T-helper 1 cell (primary cell): ENCODE results near the gene SBNO1.
"Not testable (repeated sequence)": the region's sequence is repeated elsewhere in the genome, so short reads cannot be mapped to it uniquely, and the experiment has no call there.

Experiments used
- DNase-seq, 5 donors: peaks; one replicate each; pipeline ENCODE4 v3.0.0-alpha.2; 2012 to 2020
- total RNA-seq, 4 donors: gene quantifications; one replicate each; lab custom pipeline; 2026; lab: John Stamatoyannopoulos, UW

Gene SBNO1
- 104 to 138 (median 135) reads per million in 4 donors for total RNA-seq

- DNase-seq: peak; percentile 90 to 93 (median 93)
Observed at GRCh38 chr12:123364532-123365024, at the start of gene SBNO1. Gene SBNO1 (minus strand): TSS chr12:123364847. CDS start chr12:123350441, 14,406 bp downstream.

- DNase-seq: no peak
Observed at GRCh38 chr12:123410041-123410412, 45.4 kb upstream of the SBNO1 start.

DNA sequence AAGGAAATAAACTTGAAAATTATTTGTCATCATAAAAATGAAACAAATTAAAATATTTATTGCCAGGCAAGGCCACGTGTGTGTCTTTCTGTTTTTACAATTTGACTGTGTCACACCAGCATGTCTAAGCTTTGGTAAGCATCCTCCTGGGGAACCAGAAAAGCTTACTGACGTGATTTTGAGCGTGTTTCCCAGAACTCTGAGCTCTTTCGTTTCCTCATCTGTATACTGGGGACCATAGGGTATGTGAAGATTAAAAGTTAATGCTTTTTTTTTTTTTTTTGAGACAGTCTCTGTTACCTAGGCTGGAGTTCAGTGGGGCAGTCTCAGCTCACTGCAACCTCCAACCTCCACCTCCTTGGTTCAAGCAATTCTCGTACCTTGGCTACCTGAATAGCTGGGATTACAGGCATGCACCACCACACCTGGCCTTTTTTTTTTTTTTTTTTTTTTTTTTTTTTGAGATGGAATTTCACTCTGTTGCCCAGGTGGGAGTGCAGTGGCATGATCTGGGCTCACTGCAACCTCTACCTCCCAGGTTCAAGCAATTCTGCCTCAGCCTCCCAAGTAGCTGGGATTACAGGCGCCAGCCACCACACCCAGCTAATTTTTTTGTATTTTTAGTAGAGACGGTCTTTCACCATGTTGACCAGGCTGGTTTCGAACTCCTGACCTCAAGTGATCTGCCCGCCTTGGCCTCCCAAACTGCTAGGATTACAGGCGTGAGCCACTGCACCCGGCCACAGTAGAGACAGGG, 44.8 kb upstream of the SBNO1 start:
- not testable (repeated sequence) for DNase-seq

- DNase-seq: not testable (repeated sequence)
Observed at GRCh38 chr12:123408619-123409018, 44.0 kb upstream of the SBNO1 start.

DNA sequence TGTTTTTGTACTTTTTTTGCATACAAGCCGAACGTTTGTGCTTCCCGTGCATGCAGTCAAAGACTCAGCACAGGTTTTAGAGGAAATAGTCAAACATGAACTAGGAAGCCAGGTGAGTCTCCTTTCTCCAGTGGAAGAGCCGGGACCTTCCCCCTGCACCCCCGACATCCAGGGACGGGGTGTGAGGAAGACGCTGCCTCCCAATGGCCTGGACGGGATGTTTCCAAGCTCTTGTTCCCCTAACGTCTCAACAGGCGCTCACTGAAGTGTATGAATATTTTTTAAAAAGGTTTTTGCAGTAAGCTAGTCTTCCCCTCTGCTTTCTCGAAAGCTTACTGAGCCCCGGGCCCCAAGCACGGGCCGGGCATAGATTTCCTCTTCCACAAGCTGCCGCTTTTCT, 43.3 kb upstream of the SBNO1 start:
- not testable (repeated sequence) for DNase-seq

GRCh38 chr12:123407269-123407668, 42.6 kb upstream of the SBNO1 start:
- not testable (repeated sequence) for DNase-seq

DNA sequence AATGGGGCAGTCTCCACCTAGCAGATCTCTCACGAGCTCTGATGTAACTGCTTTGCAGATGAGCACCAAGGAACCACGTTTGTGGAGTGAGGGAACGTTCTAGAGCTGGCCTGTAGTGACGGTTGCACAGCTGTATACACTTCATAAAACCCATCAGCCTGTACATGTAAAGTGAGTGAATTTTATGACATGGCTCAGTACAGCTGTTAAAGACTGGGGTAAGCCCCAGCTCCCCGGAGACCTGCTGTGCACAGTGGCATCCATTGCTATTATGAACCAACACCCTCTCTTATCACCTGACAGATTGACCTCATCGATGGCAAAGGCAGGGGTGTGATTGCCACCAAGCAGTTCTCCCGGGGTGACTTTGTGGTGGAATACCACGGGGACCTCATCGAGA, 39.9 kb upstream of the SBNO1 start:
- DNase-seq: no peak

GRCh38 chr12:123401753-123402683, 37.4 kb upstream of the SBNO1 start:
- no peak for DNase-seq

DNA sequence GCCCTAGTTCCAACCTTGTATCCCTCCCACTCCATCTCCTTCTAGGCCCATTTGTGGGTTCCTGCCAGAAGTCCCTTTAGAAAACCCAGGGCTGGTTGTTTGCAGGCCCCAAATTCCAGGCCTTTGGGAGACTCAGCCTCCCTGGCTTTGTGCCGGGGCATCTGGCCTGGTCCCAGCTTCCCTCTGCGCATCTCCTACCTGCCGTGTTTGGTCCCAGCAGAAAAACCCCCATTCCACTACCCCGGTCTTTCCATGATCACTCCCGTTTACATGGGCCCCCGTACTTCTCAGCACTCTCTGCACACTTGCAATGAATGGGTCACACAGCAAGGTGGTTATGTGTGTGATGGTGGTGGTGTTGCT, 34.6 kb upstream of the SBNO1 start:
- DNase-seq: no peak

DNA sequence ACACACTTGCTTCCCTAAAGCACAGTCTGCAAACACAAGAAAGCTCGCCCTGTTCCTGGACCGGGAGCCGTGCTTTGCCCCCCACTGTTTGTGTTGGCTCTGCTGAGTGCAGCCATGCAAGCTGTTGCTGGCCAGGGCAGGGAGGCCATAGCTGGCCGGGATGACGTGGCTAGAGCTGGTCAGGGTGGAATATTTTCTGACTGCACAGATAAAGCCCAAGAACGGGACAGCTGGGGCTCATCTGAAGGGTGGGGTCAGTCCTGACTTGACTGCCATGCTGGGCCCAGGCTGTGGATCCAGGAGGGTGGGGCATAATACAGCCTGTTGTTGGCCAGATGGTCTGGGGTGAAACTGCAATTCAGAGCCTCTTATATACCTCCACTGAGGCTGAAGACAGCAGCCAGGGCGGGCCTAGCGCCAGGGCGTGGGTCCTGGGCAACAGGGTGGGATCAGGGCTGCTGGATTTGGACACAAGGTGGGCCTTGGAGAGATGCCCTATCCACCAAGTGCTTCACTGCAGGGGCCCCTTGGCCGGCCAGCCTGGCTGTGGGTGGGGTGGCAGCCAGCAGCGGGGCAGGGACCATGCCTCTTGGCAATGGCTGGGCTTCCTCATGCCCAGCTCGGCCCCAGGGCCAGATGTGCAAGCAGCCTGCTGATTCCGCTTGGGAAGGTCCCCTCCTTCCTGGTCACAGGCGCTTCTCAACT, 34.1 kb upstream of the SBNO1 start:
- DNase-seq: no peak

- DNase-seq: no peak
Observed at GRCh38 chr12:123398177-123398549, 33.5 kb upstream of the SBNO1 start.

DNA sequence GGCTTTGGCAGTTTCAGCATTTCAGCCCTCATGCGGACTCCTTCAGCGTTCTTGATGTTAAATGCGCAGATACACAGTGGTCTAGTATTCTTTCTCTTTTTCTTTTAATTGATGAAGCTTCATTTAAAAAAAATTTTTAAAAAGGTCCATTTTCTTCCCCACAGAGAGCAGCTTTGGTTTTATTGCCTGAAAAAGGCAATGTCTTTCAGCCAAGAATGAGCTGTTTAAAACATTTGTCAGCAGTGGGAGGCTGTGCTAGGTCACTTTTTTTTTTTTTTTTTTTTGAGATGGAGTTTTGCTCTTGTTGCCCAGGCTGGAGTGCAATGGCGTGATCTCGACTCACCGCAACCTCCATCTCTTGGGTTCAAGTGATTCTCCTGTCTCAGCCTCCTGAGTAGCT, 32.8 kb upstream of the SBNO1 start:
- no peak for DNase-seq

- DNase-seq: no peak
Observed at GRCh38 chr12:123396954-123397353, 32.3 kb upstream of the SBNO1 start.

GRCh38 chr12:123396543-123396942, 31.9 kb upstream of the SBNO1 start:
- no peak for DNase-seq

DNA sequence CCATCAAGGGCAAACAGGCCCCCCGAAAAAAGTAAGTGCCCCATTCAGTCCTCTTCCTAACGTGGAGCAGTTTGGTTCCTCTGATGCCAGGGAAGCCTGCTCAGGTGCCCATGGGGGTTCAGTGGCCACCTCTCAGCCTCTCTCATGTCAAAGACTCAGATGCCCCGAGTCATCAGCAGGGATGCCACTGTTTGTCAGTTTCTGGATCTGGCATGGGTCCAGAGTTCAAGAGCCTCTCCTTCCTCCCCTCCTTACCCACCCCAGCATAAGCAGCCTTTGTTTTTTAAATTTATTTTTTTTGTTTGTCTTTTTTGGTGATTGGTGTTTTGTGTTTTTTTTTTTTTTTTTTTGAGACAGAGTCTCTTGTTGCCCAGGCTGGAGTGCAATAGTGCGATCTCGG, 30.6 kb upstream of the SBNO1 start:
- DNase-seq: no peak

DNA sequence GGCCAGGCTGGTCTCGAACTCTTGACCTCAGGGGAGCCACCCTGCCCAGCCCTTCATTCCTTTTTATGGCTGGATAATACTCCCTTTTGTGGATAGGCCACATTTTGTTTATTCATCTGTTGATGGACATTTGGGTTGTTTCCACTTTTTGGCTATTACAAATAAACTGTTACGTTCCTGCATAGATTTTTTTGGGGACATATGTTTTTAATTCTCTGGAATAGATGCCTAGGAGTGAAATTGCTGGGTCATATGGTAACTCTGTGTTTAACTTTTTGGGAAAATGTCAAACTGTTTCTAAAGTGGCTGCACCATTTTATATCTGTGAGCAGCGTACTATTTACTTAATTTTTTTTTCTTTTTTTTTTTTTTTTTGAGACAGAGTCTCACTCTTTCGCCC, 29.1 kb upstream of the SBNO1 start:
- DNase-seq: no peak

GRCh38 chr12:123391546-123392343, 27.1 kb upstream of the SBNO1 start:
- DNase-seq: no peak

DNA sequence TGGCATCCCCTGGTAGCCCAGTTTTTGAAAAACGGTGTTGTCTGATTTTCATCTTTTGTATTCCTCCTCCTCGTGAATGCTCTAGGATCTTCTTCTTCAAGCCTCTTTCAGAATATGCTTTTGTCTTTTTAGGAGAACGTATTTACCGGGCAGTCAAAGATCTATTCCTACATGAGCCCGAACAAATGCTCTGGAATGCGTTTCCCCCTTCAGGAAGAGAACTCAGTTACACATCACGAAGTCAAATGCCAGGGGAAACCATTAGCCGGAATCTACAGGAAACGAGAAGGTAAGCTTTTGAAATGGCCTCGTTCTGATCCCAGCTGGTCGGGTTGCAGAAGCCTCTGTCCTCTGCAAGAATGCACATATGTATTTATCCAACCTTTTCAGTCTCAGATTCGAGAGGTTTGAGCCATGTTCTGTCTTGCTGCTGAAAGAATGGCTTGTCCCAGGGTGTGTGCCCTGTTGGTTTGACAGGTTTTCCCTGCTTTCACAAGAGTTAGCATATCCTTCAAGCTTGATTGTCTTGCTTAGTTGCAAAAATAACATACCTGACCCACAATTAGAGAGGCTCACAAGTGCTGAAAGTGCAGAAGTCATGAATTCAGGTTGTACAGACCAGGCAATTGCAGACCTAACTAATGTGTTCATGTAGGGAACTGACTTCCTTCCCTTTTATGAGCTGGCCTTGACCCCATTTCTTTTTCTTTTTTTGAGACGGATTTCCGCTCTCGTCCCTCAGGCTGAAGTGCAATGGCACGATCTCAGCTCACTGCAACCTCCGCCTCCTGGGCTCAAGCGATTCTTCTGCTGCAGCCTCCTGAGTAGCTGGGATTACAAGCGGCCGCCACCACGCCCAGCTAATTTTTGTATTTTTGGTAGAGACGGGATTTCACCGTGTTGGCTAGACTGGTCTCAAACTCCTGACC, 26.1 kb upstream of the SBNO1 start:
- DNase-seq: no peak

- peak in 3 of 5 donors; percentile 8 to 31 (median 13) for DNase-seq
Observed at GRCh38 chr12:123389560-123390351, 25.1 kb upstream of the SBNO1 start.

DNA sequence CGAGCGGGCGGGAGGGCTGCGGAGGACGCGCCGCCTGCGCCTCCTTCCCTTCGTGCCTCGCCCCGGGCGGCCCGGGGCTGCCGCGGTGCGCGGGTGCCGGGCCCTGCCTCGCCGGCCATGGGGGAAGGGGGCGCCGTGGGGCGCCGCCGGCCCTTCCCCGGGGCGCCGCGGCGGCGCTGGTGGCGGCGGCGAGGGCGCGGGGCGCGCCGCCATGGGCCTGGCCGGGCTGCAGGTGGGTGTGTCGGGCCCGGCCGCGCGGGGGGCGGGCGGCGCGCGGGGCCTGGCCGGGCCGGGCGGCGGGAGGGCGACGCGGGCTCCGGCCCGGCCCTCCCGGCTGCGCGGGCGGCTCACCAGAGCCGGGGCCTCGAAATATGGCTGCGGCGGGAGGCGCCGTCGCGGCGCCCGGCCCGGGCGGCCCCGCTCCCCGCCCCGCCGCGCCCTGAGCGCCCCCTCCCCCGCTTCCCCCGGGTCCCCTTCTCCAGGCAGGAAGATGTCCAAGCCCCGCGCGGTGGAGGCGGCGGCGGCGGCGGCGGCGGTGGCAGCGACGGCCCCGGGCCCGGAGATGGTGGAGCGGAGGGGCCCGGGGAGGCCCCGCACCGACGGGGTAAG, 24.4 kb upstream of the SBNO1 start:
- no peak for DNase-seq
